RWPE1 (cell line): ENCODE results near the gene SACS.

ENCODE experiments used
- CTCF ChIA-PET: fragments of 350-600 bp; sonication (Branson Sonifier 250); formaldehyde crosslinking; extraction: SDS; loops from one replicate; lab custom pipeline; 2021; lab: Yijun Ruan, JAX
- POLR2A ChIA-PET: fragments of 400-600 bp; formaldehyde crosslinking; extraction: SDS; loops from one replicate; lab custom pipeline; 2020; ENCODE audit warnings: antibody characterized with exemption; ENCODE audit not compliant: low non-redundant PET; lab: Yijun Ruan, JAX
- DNase-seq: peaks from one replicate; pipeline ENCODE4 v3.0.0; 2012; ENCODE audit warnings: low spot score
- H3K27ac ChIP-seq: fragments of 450-650 bp; 2 replicates; pipeline ENCODE4 v1.5.1; 2017
- CTCF ChIP-seq: fragments of 450-650 bp; conservative IDR thresholded peaks from 2 replicates; pipeline ENCODE4 v1.5.1; 2017; ENCODE audit warnings: low read depth, mild to moderate bottlenecking

The SACS gene

GRCh38 chr13:23359882-23360281, 73.6 kb downstream of the SACS start:
- POLR2A ChIA-PET, result no interaction called here
- TF ChIP-seq CTCF, result no peak
- CTCF ChIA-PET, result no interaction called here

GRCh38 chr13:23357349-23357748, 76.2 kb downstream of the SACS start:
- no peak for TF ChIP-seq CTCF
- no peak overlapping the region for H3K27ac ChIP-seq
- CTCF ChIA-PET, result no interaction called here
- POLR2A ChIA-PET, result no interaction called here
- no peak for DNase-seq

More at GRCh38 chr13:23359882-23360281, 73.6 kb downstream of the SACS start:
- no peak for DNase-seq
- H3K27ac ChIP-seq, result no peak overlapping the region

- no peak for DNase-seq
- TF ChIP-seq CTCF, result no peak
- ChIA-PET POLR2A (no interaction called here), CTCF (no interaction called here)
- H3K27ac ChIP-seq, result no peak overlapping the region
Observed at GRCh38 chr13:23356368-23356767, 77.1 kb downstream of the SACS start.

GRCh38 chr13:23354520-23354919, 79.0 kb downstream of the SACS start:
- ChIA-PET POLR2A (no interaction called here), CTCF (interaction anchor here (0.6 kb wide), 2 partner anchors 11 to 652 kb away, joined by 3 read pairs; no protein-coding TSS in a partner anchor)
- no peak for TF ChIP-seq CTCF
- DNase-seq, result no peak
- H3K27ac ChIP-seq, result no peak overlapping the region

- TF ChIP-seq CTCF, result no peak
- ChIA-PET POLR2A (no interaction called here), CTCF (no interaction called here)
- H3K27ac ChIP-seq, result no peak overlapping the region
- DNase-seq, result no peak
Observed at GRCh38 chr13:23352161-23352560, 81.3 kb downstream of the SACS start.

GRCh38 chr13:23350009-23350408, 83.5 kb downstream of the SACS start:
- ChIA-PET CTCF (no interaction called here), POLR2A (no interaction called here)
- no peak for DNase-seq
- no peak overlapping the region for H3K27ac ChIP-seq
- no peak for TF ChIP-seq CTCF
